NCI-H1105 treated with DMSO at 0.1 percent for 48 hours (cell line): ENCODE data around the gene MTMR1.

Experiments
- DNase-seq: peaks from one replicate; lab custom pipeline; 2025; lab: John Stamatoyannopoulos, UW

The MTMR1 gene

DNA sequence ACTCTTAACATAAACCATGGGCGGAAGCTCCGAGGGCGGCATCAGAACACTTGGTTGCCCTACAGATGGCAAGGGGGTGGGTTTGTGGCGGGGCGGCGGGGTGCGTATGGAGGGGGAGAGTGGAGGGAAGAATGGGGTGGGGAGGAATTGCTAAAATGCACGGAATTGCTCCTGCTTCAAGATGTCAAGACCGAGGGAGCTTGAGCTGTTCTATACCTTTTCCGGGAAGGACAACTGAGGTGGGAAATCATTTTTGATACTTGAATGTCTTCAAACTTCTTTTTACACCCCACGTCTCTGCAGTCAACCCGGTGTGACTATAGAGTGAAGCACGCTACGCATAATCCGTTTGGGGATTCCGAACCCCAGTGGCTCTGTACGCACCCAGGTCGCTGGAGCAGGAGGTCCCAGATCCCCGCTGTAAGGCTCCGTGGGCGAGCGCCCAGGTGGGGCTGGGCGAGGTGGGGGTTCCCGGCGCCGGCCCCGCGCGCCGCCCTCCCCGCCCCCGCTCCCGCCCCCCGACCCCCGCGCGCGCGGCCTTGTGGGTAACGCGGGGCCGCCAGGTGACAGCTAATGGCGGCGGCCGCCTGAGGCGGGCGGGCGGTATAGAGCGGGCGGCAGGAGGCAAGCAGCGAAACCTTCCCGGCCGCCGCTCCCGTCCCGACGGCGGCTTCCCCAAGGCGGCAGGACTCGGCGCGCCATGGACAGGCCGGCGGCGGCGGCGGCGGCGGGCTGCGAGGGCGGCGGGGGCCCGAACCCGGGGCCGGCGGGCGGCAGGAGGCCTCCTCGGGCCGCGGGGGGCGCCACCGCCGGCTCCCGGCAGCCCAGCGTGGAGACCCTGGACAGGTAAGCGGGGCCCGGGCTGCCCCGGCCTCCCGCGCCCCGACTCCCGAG is at the start of gene MTMR1:
TSS of gene MTMR1 (plus strand) at position 566 of the 894 bp plus-strand sequence. CDS start at position 701, 135 bp downstream.
- peak; percentile 42 for DNase-seq

DNA sequence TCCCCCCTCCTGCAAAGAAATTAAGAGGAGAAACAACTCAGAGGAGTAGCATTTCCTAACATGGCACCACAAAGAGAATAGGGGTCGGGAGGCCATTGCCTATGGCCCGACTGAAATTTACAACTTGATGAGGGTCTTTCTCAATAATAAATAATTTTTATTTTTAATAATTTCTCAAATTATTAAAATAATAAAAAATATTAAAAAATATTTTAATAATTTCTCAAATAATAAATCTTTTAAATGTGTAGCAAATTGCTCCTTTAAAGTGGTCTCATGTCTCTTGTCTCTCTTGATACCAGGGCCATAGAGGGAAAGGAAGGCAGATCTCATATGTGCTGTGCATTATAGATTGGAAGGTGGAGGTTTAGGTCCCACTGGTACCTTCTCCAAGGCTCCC is 49.2 kb upstream of the MTMR1 start:
- DNase-seq, result no peak

GRCh38 chrX:150644422-150644821 is 48.8 kb upstream of the MTMR1 start:
- DNase-seq, result no peak

DNA sequence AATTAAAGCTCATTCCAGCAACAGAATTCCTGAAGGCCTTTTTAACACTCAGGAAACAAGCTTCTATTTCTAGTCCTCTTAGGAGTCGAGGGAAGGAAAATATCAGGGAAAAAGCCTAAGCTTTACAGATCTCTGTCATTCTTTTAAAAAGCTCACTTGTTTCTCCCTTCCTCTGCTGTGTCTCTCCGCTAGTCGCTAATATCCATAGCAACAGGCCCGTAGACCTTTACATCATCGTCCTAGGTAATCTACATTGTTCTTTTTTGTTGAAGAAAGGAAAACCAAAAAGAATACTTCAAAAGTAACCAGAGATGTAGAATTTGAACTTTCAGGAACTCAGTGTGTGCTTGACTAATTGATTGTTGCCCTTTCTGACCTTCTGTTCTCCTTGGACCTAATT is 45.9 kb upstream of the MTMR1 start:
- DNase-seq, result no peak

GRCh38 chrX:150648296-150648940 is 44.8 kb upstream of the MTMR1 start:
- no peak for DNase-seq

DNA sequence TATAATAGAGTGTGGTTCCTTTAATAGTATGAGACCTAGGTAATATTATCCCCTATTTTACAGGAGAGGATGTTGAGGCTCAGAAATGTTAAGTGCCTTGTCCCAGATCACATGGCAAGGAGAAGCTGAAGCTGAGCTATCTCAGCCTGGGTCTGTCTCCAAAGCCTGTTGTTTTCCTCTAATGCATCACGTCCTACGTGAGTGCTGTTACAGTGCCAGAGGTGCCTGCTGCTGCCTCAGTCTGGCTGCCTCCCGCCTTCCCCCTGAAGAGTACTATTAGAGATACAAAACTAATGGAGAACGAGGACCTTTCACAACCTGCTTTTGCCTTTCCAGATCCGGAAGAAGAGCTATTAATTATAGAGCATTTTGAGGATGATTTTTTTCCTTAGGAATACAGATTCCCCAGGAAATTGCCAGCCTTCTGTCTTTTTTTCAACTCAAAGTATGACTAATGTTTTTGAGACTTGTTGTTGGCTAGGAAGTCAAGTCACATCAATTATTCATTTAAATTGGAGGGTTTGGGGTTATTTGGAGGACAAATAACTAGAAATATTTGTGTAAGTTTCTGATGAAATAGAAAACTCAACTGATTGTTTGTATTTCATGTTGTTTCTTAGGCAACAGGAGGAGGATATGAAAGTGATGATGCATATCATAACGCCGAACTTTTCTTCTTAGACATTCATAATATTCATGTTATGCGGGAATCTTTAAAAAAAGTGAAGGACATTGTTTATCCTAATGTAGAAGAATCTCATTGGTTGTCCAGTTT is 43.9 kb upstream of the MTMR1 start:
- DNase-seq, result no peak

GRCh38 chrX:150651906-150652305 is 41.3 kb upstream of the MTMR1 start:
- no peak for DNase-seq

DNA sequence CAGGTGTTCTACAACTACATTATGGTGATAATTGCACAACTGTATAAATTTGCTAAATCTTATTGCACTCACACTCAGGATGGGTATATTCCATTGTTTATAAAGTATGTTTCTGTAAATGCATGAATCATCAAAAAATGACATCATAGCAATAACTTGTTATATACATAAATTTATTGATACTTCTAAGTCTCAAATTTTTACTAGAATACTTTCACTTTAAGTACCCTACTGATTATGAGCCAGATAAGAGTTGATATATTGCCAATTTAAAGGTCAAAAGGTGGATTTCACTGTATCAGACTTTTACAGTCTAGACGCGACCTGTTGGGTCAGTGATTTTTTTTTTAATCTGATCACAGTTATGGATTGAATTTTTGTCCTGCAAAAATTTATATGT is 37.4 kb upstream of the MTMR1 start:
- DNase-seq, result no peak

GRCh38 chrX:150663073-150663472 is 30.1 kb upstream of the MTMR1 start:
- DNase-seq, result peak; percentile 80

DNA sequence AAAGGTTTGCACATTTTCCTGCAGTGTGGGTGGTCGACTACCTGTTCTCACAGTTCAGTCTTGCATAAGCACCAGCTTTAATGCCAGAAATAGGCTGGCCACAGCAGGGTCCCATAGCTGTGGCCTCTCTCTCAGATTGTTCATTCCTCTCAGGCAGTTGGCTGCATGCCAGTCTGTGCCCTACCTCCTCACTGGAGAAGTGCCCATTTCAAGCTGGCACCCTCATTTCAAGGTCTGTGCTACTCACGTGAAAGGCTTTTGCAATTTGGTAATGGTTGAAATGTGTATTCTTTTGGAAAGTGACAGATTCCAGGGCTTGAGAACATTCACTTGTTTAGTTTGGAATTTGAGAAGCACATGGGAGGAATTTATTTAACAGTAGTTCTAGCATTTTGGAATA is 28.9 kb upstream of the MTMR1 start:
- peak; percentile 88 for DNase-seq

- DNase-seq, result no peak
These were observed 17.0 kb upstream of the MTMR1 start for GRCh38 chrX:150676221-150676620.

DNA sequence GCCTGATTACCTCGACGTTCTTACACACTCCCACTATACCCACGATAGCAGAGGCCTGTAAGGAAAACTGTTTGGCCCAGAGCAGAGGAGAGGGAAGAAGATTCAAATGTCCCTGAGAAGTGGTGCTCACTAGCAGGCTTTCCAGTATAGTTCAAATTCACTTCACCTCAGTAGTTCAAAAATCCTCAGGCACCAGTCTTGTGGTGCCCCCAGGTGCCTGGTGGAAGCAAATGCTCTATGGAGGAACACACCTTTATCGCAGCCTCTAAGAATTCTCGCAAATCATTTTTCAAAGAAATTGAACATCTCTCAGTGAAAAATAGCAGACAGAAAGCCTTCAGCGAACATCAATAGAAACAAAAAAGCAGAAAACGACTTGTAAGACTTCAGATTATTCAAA is 12.2 kb upstream of the MTMR1 start:
- peak; percentile 59 for DNase-seq

DNA sequence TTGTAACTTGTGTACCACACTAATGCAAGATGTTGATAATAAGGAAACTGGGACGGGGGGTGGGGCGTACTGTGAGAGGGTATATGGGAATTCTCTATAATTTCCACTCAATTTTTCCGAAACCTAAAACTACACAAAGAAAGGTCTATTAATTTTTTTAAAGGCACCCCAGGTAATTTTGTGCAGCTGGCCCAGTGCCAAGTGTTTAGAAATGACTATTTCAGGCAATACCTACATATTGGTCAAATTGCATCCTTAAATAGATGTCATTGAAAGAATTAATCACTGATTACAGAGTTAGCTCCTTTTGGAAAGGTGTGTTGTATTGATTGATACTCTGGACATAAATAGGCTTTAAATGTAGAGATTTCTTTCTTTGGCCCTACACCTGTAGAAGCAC is 10.1 kb upstream of the MTMR1 start:
- DNase-seq, result no peak

GRCh38 chrX:150683536-150684146 is 9.6 kb upstream of the MTMR1 start:
- peak; percentile 76 for DNase-seq

DNA sequence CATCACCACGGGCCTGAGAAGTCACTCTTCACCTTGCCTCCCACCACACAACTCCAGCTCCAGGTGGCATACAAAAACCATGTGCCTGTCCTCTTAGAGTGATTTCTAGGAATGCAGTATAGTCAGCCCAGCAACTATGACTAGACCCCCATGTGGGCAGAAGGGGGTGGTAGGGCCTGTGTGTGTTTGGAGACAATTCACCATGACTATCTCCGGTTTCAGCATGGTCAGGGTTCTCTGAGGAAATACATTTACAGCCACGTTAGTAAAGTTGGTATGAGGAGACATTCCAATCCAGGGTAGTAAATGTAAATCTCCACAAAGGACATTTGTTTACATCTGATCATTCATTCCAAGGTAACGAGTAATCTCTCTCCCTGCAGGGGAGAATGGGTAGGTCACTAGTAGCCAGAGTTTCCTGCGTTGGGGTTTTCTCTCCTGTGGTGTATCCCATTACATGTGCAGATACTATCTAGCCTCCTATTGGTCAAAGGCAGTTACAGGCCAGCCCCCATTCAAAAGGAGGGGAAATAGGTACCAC is 4.2 kb upstream of the MTMR1 start:
- no peak for DNase-seq

- DNase-seq, result peak; percentile 7
These were observed 3.1 kb upstream of the MTMR1 start for GRCh38 chrX:150690126-150690525.

DNA sequence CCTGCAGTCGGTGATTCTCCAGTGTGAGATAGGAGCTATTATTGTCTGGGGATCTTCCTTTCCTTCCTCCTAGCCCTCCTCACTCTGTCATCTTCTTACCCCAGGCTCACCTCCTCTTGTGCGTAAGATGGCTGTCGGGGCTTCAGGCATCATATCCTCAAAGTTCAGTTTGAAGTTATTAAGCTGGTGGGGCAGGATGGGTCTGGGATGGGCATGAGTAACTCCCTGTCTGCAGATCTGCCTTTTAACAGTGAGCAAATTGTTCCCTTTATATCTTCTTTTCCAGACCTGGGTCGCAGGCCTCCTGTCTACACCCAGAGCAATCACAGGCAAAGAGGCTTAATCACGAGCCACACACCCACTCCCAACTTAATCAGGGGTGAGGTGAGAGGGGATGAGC is 900 bp upstream of the MTMR1 start:
- DNase-seq, result no peak

GRCh38 chrX:150693725-150694574 is 754 bp downstream of the MTMR1 start:
- DNase-seq, result peak; percentile 86

DNA sequence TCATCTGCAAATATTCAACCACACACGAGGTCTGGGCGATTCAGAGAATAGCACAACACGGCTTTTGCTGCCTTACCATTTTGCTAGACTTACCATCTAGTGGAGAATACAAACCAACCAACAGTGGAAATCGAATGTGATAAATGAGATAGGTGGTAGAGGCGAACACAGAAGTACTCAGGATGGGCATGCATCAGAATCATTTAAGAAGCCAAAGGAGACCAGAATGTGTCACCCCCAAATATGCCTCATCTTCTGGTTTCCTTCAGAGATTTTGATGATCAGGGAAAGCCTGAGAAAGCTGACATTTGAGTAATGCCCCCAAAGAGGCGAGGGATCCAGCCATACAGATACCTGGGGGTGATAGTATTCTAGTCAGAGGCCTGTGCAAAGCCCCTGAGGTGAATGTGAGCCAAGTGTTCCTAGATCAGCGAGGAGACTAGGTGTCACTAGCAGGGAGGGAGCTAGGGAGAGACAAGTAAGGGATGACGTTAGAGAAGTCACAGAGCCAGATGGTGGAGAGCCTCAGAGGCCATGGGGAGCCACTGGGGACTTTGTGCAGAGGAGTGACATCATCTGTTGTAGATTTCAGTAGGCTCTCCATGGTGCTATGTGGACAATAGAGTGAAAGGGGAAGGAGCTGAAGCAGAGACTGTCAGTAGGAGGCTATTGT is 1.7 kb downstream of the MTMR1 start:
- DNase-seq, result no peak

DNA sequence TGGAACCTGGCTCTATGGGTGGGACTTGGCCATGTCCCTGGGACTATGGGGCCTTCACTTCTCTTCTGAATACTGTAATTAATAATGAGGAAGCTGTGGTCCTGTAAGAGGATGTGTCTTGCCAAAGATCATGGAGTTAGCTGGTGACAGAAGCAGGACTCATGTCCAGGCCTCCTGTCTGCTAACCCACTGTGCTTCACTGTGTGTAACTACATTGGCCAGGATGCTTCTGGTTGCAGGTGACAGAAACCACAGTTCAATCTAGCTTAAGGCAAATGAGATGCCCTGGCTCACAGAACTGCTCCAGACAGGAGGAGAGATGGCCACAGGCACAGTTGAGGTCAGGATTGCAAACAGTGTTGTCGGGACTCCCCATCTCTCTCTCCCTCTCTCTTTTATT is 3.1 kb downstream of the MTMR1 start:
- DNase-seq, result no peak
